Spleen (tissue), 11 donors: ENCODE measurements around the gene STK33. TPM values are rescaled to one million over a fixed set of nuclear protein-coding genes. Genes with fewer than 3 reads are reported as not detected.

Source experiments
- DNase-seq: peaks from one replicate; pipeline ENCODE4 v3.0.0-alpha.2; 2020
- H3K27ac ChIP-seq, 8 donors: fragments of 200-600 bp; sonication (generic) in 7 of 8; 1 replicate in 4 of 8; 2 replicates in 4 of 8; pipeline versions ENCODE4 v1.5.0 to v1.8.0; 2016 to 2021; ENCODE audit warnings: inconsistent platforms in 4 of 8, mild to moderate bottlenecking in 4 of 8, moderate library complexity in 1 of 8
- H3K27me3 ChIP-seq, 7 donors: fragments of 200-600 bp; sonication (generic) in 6 of 7; replicated peaks in 1 of 7; 1 replicate in 4 of 7; 2 replicates in 3 of 7; pipeline versions ENCODE4 v1.5.0 to v1.8.0; 2016 to 2021; ENCODE audit warnings: inconsistent platforms in 3 of 7, mild to moderate bottlenecking in 1 of 7
- H3K36me3 ChIP-seq, 6 donors: fragments of 200-600 bp; sonication (generic) in 5 of 6; 1 replicate in 4 of 6; 2 replicates in 2 of 6; pipeline versions ENCODE4 v1.5.0 to v1.8.0; 2016 to 2021; ENCODE audit warnings: inconsistent platforms in 2 of 6
- H3K4me1 ChIP-seq, 6 donors: fragments of 200-600 bp; sonication (generic) in 5 of 6; 1 replicate in 3 of 6; 2 replicates in 3 of 6; pipeline versions ENCODE4 v1.5.0 to v1.8.0; 2016 to 2021; ENCODE audit warnings: inconsistent platforms in 3 of 6
- H3K4me3 ChIP-seq, 8 donors: fragments of 200-600 bp; sonication (generic) in 7 of 8; 1 replicate in 4 of 8; 2 replicates in 4 of 8; pipeline versions ENCODE4 v1.5.0 to v1.8.0; 2016 to 2021; ENCODE audit warnings: inconsistent platforms in 4 of 8, mild to moderate bottlenecking in 4 of 8, moderate library complexity in 2 of 8
- H3K9me3 ChIP-seq, 8 donors: fragments of 200-600 bp; sonication (generic) in 7 of 8; 1 replicate in 4 of 8; 2 replicates in 4 of 8; pipeline versions ENCODE4 v1.5.0 to v1.8.0; 2016 to 2021; ENCODE audit warnings: inconsistent platforms in 4 of 8
- POLR2A ChIP-seq, 3 donors: fragments of 450-650 bp; IDR thresholded peaks; one replicate each; pipeline ENCODE4 v1.5.1; 2017; ENCODE audit warnings: antibody characterized with exemption in 3 of 3, mild to moderate bottlenecking in 1 of 3
- POLR2AphosphoS5 ChIP-seq, 3 donors: sonication (generic); formaldehyde crosslinking; IDR thresholded peaks; one replicate each; pipeline ENCODE4 v1.5.1; 2017; ENCODE audit warnings: antibody characterized with exemption in 3 of 3
- WGBS, 5 donors: extraction: QIAGEN DNeasy Blood & Tissue Kit in 3 of 5; methylation state at CpG; one replicate each; pipeline versions ENCODE4 v1.1.5 to v1.1.7; 2013 to 2018; 5-methylcytosine and 5-hydroxymethylcytosine counted together
- intact Hi-C: fragments of 100-400 bp; cut with DNase I; formaldehyde crosslinking; loops from one replicate; pipeline ENCODE4 v1.15.0; 2023; ENCODE audit warnings: low total_unique reads
- polyA plus RNA-seq, 3 donors: library from polyadenylated mRNA; stranded (reverse); fragments of 200-250 nt; gene quantifications; one replicate each; pipeline ENCODE4 v1.2.1, GENCODE V29; 2013
- total RNA-seq, 7 donors: library from RNA; depleted of rRNA in 3 of 7; stranded (reverse); fragments of >200 nt in 3 of 7; fragmentation: NEBNext Ultra II Directional in 4 of 7; extraction: Animal tissue kit (Norgen Biotek cat#: 25700) in 4 of 7; gene quantifications; one replicate each; pipeline versions ENCODE4 v1.1.0 to v1.2.1, GENCODE V29; 2016 to 2021
- TF ChIP-seq, protein P1 (sequence below), 11 experiments: fragments of 200-600 bp in 7 of 11; fragments of 450-650 bp in 4 of 11; sonication (generic) in 4 of 11; IDR thresholded peaks in 8 of 11; conservative IDR thresholded peaks in 3 of 11; 1 replicate in 7 of 11; 2 replicates in 4 of 11; pipeline versions ENCODE4 v1.4.0 to v1.8.0; 2016 to 2021; ENCODE audit warnings: antibody characterized with exemption in 11 of 11, inconsistent platforms in 4 of 11, mild to moderate bottlenecking in 1 of 11
- donor health status: healthy with polysubstance abuse.
- donor health status: DM: no; HTN: no; CAD: no; lungs with moderate emphysema.
- donor health status: DM: no; HTN: no; CAD: no.
- donor health status: Bipolar disorder and iron deficiency.
- donor health status: healthy.
- donor health status: DM: no; HTN: no; CAD: no.
- donor health status: DM: yes; HTN: yes; CAD: no.

STK33 gene
- total and polyA plus RNA-seq, 10 donors: 1.6 to 8.1 (median 3.8) TPM

DNA sequence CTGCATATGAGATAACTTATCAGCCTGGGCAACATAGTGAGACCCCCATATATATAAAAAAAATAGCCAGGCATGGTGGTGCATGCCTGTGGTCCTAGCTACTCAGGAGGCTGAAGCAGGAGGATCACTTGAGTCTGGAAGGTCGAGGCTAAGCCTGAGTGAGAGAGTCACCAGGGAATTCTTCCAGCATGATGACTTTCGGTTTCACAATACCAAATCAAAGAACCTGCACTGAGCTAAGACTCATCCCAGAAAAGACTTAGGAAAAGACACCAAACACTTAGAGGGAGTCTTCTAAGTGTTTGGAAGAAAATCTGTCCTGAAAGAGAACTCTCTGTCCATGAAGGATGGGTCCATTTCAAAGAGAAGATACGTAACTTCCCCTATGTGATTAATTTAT is 12.7 kb downstream of the STK33 start:
- 84 to 96% (median 88%) methylated on average over 3 of the region's 3 CpGs for WGBS, 5 donors
- Histone ChIP-seq H3K4me1 (no peaks in the 10 kb centered on the region), H3K9me3 (peaks cover 0 to 15% (median 8%) of the 10 kb centered on the region in 8 donors), H3K27ac (no peak overlapping the region), H3K36me3 (no peaks in the 10 kb centered on the region), H3K27me3 (no peaks in the 10 kb centered on the region), H3K4me3 (no peak overlapping the region)
- no peak for DNase-seq
- TF ChIP-seq, protein P1, sequence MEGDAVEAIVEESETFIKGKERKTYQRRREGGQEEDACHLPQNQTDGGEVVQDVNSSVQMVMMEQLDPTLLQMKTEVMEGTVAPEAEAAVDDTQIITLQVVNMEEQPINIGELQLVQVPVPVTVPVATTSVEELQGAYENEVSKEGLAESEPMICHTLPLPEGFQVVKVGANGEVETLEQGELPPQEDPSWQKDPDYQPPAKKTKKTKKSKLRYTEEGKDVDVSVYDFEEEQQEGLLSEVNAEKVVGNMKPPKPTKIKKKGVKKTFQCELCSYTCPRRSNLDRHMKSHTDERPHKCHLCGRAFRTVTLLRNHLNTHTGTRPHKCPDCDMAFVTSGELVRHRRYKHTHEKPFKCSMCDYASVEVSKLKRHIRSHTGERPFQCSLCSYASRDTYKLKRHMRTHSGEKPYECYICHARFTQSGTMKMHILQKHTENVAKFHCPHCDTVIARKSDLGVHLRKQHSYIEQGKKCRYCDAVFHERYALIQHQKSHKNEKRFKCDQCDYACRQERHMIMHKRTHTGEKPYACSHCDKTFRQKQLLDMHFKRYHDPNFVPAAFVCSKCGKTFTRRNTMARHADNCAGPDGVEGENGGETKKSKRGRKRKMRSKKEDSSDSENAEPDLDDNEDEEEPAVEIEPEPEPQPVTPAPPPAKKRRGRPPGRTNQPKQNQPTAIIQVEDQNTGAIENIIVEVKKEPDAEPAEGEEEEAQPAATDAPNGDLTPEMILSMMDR (IDR thresholded peaks at IDR 0.05 in 8 of 11, conservative IDR thresholded peaks at IDR 0.05 in 3 of 11): no peak
- no peak for TF ChIP-seq POLR2A (IDR thresholded peaks at IDR 0.05)
- TF ChIP-seq POLR2AphosphoS5 (IDR thresholded peaks at IDR 0.05): no peak
- intact Hi-C loops: no loop called here

DNA sequence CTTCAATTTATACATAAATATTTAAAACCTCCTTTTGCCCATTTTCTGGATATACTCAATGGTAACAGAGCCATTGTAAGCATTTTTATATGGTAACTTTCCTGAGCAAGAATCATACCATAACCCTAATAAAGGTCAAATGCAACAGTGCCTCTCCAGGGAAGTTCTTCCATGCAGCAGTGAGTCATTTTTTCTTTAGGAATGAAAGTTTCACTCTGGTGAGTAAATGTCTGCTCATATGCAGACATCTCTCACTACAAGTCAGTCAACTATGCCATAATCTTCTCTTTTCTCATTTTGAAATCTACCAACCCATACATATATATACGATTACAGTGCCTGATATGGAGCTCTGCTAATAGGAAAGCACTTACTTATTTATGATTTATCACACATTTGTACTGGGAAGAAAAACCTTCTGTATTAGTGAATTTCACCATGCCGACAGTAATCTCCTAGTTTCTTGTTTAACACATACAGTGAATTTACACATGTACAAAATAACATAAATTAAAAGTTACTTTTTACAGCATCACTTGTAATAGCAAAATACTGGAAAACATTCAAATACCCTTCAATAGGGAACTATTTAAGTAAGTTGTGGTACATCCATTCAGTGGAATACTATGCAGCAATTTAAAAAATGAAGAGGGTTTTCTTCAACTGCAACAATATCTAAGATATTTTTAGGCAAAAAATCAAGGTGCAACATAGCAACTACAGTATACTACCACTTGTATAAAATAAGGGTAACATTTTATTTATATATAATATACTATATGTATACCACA is 16.0 kb downstream of the STK33 start:
- TF ChIP-seq POLR2A (IDR thresholded peaks at IDR 0.05) (no peak), POLR2AphosphoS5 (IDR thresholded peaks at IDR 0.05) (no peak)
- TF ChIP-seq, protein P1 (IDR thresholded peaks at IDR 0.05 in 8 of 11, conservative IDR thresholded peaks at IDR 0.05 in 3 of 11): no peak
- Histone ChIP-seq H3K36me3 (no peaks in the 10 kb centered on the region), H3K4me1 (no peaks in the 10 kb centered on the region), H3K27me3 (no peaks in the 10 kb centered on the region), H3K27ac (no peak overlapping the region), H3K4me3 (no peak overlapping the region), H3K9me3 (peaks cover 0 to 15% (median 8%) of the 10 kb centered on the region in 8 donors)
- 91 to 99% (median 94%) methylated on average over 2 of the region's 2 CpGs for WGBS, 5 donors
- no peak for DNase-seq
- intact Hi-C loops: no loop called here

DNA sequence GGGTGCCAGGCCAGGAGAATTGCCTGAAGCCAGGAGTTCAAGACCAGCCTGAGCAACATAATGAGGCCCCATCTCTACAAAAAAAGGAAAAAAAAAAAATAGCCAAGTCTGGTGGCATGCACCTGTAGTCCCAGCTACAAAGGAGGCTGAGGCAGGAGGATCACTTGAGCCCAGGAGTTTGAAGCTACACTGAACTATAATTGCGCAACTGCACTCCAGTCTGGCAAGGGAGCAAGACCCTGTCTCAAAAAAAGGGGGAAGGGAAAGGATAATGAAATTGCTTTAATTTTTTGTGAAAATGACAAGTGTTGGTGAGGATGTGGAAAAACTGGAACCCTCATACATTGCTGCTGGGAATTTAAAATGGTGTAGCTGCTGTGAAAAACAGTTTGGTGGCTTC is 19.2 kb downstream of the STK33 start:
- no peaks in the 10 kb centered on the region for H3K36me3 ChIP-seq
- no peak for DNase-seq
- WGBS, 5 donors: 97 to 100% (median 100%) methylated on average over 1 of the region's 1 CpG
- H3K4me1 ChIP-seq: no peaks in the 10 kb centered on the region
- TF ChIP-seq, protein P1 (IDR thresholded peaks at IDR 0.05 in 8 of 11, conservative IDR thresholded peaks at IDR 0.05 in 3 of 11): no peak
- TF ChIP-seq POLR2A (IDR thresholded peaks at IDR 0.05) (no peak), POLR2AphosphoS5 (IDR thresholded peaks at IDR 0.05) (no peak)
- peaks cover 0 to 15% (median 8%) of the 10 kb centered on the region in 8 donors for H3K9me3 ChIP-seq
- H3K27me3 ChIP-seq: no peaks in the 10 kb centered on the region
- no peak overlapping the region for H3K4me3 ChIP-seq
- no peak overlapping the region for H3K27ac ChIP-seq
- intact Hi-C loops: no loop called here

DNA sequence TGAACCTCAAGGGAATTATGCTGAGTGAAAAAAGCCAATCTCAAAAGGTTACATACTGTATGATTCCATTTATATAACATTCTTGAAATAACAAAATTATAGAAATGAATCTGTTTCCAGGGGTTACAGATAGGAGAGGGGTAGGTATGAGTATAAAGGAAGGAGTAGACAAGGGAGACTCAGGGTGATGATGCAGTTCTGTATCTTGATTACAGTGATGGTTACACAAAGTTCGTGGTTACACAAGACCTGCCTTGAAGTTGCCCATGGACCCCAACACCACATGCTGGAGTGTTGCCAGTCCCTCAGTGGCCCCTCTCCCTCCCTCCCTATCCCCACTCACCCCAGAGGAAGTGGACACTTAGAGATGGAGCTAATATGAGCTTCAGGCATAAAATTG is 20.3 kb downstream of the STK33 start:
- Histone ChIP-seq H3K27ac (no peak overlapping the region), H3K27me3 (no peaks in the 10 kb centered on the region), H3K4me1 (no peaks in the 10 kb centered on the region), H3K36me3 (no peaks in the 10 kb centered on the region), H3K9me3 (peaks cover 0 to 12% (median 8%) of the 10 kb centered on the region in 8 donors), H3K4me3 (no peak overlapping the region)
- no peak for TF ChIP-seq POLR2A (IDR thresholded peaks at IDR 0.05)
- TF ChIP-seq, protein P1 (IDR thresholded peaks at IDR 0.05 in 8 of 11, conservative IDR thresholded peaks at IDR 0.05 in 3 of 11): no peak
- TF ChIP-seq POLR2AphosphoS5 (IDR thresholded peaks at IDR 0.05): no peak
- WGBS, 5 donors: 48 to 75% (median 65%) methylated on average over 1 of the region's 1 CpG
- intact Hi-C loops: no loop called here
- no peak for DNase-seq
